KOPT-K1 (cell line): ENCODE data around the gene EIF4G1.

ENCODE experiments used
- H3K27ac ChIP-seq: fragments of 200-600 bp; sonication (generic); 2 replicates; pipeline ENCODE4 v1.5.1; 2016; ENCODE audit warnings: antibody characterized with exemption, mild to moderate bottlenecking, low read depth, low read length; ENCODE audit not compliant: poor library complexity, severe bottlenecking
- H3K36me3 ChIP-seq: fragments of 200-600 bp; sonication (generic); 2 replicates; pipeline ENCODE4 v1.5.1; 2017; ENCODE audit warnings: antibody characterized with exemption, mild to moderate bottlenecking, low read length, moderate library complexity; ENCODE audit not compliant: insufficient read depth
- H3K9me3 ChIP-seq: fragments of 200-600 bp; sonication (generic); 2 replicates; pipeline ENCODE4 v1.5.1; 2017; ENCODE audit warnings: antibody characterized with exemption, low read length, mild to moderate bottlenecking; ENCODE audit not compliant: insufficient read depth, poor library complexity, severe bottlenecking

Gene EIF4G1

DNA sequence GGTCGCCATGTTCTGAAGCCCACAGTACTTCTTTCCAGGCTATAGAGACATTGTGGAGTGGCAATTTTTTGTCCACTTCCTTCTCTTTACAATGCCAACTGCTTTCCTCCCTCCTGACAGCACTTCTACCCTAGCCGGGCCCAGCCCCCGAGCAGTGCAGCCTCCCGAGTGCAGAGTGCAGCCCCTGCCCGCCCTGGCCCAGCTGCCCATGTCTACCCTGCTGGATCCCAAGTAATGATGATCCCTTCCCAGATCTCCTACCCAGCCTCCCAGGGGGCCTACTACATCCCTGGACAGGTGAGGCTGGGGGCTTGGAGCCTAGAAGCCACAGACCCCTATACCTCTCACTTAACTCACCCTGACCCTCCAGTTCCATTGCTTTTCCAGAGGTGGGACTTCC, 2.8 kb downstream of the EIF4G1 start:
- Histone ChIP-seq H3K36me3 (peaks cover 62% of the 10 kb centered on the region), H3K9me3 (no peaks in the 10 kb centered on the region), H3K27ac (no peak overlapping the region)

DNA sequence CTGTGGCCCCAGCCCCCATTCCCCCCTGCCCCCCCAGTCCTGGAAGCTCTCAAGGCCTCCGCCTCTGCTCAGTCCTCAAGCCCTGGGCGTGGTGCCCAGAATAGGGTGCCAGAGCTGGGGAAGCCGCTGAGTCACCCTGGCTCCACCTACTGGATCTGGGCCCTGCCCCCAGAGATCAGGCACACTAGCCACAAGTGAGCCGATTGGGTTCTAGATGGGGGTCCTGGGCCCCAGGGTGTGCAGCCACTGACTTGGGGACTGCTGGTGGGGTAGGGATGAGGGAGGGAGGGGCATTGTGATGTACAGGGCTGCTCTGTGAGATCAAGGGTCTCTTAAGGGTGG, 5.7 kb downstream of the EIF4G1 start:
- peaks cover 91% of the 10 kb centered on the region for H3K36me3 ChIP-seq
- H3K27ac ChIP-seq = no peak overlapping the region
- H3K9me3 ChIP-seq = no peaks in the 10 kb centered on the region

DNA sequence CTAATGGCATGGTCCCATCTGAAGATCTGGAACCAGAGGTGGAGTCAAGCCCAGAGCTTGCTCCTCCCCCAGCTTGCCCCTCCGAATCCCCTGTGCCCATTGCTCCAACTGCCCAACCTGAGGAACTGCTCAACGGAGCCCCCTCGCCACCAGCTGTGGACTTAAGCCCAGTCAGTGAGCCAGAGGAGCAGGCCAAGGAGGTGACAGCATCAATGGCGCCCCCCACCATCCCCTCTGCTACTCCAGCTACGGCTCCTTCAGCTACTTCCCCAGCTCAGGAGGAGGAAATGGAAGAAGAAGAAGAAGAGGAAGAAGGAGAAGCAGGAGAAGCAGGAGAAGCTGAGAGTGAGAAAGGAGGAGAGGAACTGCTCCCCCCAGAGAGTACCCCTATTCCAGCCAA, 7.3 kb downstream of the EIF4G1 start:
- Histone ChIP-seq H3K9me3 (no peaks in the 10 kb centered on the region), H3K27ac (no peak overlapping the region), H3K36me3 (peaks cover 99% of the 10 kb centered on the region)

DNA sequence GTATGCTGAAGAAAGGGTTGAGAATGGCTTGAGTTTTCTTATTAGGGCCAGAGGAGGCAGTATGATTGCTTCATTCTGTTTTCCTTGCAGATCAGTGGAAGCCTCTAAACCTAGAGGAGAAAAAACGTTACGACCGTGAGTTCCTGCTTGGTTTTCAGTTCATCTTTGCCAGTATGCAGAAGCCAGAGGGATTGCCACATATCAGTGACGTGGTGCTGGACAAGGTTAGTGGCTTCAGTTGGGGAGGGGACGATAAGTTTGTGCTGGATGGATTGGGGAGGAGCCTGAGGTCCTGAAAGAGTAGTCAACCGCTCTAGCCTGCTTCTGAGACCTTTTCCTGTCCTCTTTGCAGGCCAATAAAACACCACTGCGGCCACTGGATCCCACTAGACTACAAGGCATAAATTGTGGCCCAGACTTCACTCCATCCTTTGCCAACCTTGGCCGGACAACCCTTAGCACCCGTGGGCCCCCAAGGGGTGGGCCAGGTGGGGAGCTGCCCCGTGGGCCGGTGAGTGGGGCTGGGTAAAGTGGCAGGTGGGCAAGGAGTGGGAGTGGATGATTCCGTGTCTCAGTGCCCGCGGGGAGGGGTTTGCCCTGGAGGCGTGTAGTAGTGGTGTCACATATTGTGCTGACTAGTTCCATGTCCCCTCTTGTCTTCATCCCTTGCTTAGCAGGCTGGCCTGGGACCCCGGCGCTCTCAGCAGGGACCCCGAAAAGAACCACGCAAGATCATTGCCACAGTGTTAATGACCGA, 8.5 kb downstream of the EIF4G1 start:
- Histone ChIP-seq H3K27ac (no peak overlapping the region), H3K9me3 (no peaks in the 10 kb centered on the region), H3K36me3 (peaks cover 99% of the 10 kb centered on the region)

DNA sequence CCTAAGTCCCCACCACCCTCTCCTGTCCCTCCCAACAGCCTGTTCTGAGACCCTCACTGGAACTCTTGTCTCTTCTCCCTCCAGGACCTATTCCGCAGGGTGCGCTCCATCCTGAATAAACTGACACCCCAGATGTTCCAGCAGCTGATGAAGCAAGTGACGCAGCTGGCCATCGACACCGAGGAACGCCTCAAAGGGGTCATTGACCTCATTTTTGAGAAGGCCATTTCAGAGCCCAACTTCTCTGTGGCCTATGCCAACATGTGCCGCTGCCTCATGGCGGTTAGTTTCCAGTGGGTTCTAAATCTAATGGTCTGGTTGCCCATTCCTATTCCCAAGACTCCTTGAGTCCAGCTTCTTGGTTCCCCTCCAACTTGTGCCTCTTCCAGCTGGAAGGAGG, 9.3 kb downstream of the EIF4G1 start:
- Histone ChIP-seq H3K36me3 (peaks cover 99% of the 10 kb centered on the region), H3K9me3 (no peaks in the 10 kb centered on the region), H3K27ac (no peak overlapping the region)

DNA sequence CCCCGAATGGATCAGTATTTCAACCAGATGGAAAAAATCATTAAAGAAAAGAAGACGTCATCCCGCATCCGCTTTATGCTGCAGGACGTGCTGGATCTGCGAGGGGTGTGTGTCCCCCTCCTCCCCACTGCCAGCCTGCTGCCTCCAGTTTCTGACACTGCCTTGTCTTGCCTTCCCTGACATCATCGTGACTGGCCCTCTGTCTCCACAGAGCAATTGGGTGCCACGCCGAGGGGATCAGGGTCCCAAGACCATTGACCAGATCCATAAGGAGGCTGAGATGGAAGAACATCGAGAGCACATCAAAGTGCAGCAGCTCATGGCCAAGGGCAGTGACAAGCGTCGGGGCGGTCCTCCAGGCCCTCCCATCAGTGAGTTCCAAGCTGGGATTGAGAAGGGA, 10.9 kb downstream of the EIF4G1 start:
- Histone ChIP-seq H3K27ac (no peak overlapping the region), H3K9me3 (no peaks in the 10 kb centered on the region), H3K36me3 (peaks cover 100% of the 10 kb centered on the region)

DNA sequence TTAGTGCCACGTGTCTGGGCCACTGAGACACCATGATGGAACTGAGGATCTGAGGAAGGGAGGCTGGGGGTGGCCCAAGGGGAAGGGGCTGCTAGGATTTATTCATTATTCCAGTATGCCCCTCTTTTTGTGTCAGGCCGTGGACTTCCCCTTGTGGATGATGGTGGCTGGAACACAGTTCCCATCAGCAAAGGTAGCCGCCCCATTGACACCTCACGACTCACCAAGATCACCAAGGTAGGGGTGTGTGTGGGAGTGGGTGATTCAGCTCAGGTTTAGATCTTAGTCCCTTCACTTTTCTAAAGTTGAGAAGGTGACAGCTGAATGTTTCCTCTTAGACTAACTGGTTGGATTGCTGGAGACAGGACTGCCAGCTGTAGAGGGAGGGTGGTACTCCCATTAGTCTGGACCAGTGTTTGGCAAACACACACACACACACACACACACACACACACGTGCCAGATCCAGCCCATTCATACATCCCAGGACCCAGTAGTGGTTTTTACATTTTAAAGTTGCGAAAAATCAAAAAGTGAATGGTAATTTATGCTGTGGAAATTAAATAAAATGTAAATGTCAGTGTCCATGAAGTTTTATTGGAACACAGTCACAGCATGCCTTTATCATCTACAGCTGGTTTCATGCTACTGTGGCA, 11.4 kb downstream of the EIF4G1 start:
- Histone ChIP-seq H3K36me3 (peaks cover 100% of the 10 kb centered on the region), H3K9me3 (no peaks in the 10 kb centered on the region), H3K27ac (no peak overlapping the region)

DNA sequence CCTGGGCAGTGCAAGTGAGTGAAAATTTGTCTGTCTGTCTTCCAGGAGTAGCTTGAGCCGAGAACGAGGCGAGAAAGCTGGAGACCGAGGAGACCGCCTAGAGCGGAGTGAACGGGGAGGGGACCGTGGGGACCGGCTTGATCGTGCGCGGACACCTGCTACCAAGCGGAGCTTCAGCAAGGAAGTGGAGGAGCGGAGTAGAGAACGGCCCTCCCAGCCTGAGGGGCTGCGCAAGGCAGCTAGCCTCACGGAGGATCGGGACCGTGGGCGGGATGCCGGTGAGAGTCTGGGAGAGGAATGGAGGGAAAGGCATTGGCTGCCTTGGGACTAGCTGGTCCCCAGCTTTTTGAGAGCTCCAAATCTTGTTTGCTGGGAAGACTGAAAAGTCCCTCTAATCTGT, 12.8 kb downstream of the EIF4G1 start:
- peaks cover 100% of the 10 kb centered on the region for H3K36me3 ChIP-seq
- no peak overlapping the region for H3K27ac ChIP-seq
- H3K9me3 ChIP-seq = no peaks in the 10 kb centered on the region

DNA sequence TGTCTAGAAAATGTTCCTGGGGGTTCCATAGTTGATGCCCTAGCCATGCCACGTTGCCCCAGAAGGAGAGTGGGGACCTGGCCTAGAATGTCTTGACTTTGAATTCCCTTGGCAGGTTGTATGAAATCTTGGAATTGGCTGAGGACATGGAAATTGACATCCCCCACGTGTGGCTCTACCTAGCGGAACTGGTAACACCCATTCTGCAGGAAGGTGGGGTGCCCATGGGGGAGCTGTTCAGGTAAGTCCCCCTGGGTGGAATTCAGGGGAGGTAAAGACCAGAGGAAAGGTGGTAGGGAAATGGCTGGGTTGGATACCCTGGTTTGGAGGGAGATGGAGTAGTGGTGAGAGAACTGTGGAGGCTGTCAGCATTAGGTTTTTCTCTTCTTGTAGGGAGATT, 14.1 kb downstream of the EIF4G1 start:
- peaks cover 100% of the 10 kb centered on the region for H3K36me3 ChIP-seq
- no peak overlapping the region for H3K27ac ChIP-seq

DNA sequence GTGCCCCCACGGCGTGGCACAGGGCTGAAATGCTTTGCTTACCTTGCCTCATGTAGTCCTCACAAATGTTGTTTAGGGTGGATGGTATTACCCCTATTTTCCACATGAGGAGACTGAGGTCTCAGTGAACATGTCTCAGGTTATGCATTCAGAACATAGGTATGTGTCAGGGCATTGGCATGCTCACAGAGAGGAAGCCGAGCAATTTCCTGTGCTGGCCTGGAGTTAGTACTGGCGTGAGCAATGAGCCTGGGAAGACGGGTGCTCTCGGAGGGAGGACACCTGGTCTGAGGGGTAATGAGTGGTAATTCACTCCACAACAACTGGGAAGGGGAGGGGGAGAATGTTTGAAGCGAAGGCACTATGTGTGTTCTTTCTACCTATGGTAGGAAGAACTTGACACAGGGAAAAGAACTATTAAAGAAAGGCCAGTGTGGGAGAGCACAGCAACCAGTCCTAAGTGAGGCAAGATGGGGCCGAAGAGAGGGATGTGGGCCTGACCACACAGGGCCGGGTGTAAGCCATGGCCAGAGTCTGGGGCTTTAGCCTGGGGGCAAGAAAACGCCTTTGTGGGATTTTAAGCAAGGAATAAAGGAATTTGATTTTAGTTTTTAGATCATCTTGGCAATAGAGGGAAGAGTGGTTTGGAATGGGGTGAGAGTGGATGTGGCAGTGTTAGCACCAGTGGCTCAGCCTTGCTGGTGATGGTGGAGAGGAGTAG, 18.1 kb downstream of the EIF4G1 start:
- Histone ChIP-seq H3K27ac (no peak overlapping the region), H3K9me3 (no peaks in the 10 kb centered on the region), H3K36me3 (peaks cover 82% of the 10 kb centered on the region)

More for the DNA sequence above, 14.1 kb downstream of the EIF4G1 start:
- no peaks in the 10 kb centered on the region for H3K9me3 ChIP-seq

DNA sequence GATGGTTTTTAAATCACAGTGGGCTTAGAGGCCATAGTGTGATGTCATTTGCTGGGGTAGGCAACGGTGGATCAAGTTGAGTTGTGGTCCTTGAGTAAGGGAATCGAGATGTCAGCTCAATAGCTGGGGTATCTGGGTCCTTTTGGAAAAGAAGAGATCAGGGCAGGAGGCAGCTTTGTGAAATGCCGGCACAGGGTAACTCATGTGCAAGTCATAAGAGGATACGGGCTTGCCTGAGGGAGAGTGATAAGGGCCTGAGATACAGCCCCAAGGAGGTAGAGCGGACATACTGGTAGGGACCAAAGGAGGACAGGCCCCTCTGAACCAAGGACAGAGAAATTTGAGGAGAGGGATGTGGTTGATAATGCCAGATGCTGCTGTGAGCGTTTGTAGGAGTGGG, 18.8 kb downstream of the EIF4G1 start:
- Histone ChIP-seq H3K9me3 (no peaks in the 10 kb centered on the region), H3K27ac (no peak overlapping the region), H3K36me3 (peaks cover 75% of the 10 kb centered on the region)

DNA sequence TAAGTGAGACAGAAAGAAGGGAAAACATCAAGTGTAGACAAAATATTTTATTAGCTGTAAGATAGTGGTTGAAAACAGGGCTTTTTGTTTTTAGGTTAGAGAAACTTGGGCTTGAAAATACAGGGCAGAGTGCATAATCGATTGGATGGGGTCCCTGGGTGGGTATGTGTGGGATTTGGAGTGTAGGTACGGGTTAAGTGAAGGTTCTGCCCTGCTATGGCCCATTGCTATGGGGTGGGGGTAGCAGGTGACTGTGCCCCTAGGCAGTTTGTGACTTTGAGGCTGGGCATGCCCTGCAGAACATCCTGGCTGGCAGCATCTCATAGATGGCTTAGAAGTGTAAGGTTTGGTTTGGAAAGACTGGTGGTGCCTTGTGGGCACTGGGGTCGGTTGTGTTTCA, 19.3 kb downstream of the EIF4G1 start:
- no peak overlapping the region for H3K27ac ChIP-seq
- no peaks in the 10 kb centered on the region for H3K9me3 ChIP-seq
- peaks cover 70% of the 10 kb centered on the region for H3K36me3 ChIP-seq

DNA sequence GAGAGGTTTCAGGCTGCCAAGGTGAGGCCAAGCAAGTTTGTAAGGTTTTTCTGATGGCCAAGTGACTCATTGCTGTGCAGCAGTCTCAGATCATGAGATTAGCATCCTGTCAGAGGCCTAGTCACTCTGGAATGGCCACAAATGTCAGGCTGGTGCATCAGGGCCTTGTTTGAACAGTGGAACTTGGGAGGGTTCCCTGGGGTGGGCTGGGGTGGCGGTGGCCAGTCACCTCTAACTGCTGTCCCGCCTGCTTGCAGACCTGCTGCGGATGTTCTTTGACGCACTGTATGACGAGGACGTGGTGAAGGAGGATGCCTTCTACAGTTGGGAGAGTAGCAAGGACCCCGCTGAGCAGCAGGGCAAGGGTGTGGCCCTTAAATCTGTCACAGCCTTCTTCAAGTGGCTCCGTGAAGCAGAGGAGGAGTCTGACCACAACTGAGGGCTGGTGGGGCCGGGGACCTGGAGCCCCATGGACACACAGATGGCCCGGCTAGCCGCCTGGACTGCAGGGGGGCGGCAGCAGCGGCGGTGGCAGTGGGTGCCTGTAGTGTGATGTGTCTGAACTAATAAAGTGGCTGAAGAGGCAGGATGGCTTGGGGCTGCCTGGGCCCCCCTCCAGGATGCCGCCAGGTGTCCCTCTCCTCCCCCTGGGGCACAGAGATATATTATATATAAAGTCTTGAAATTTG, 20.2 kb downstream of the EIF4G1 start:
- H3K36me3 ChIP-seq = peaks cover 61% of the 10 kb centered on the region
- no peak overlapping the region for H3K27ac ChIP-seq
- H3K9me3 ChIP-seq = no peaks in the 10 kb centered on the region

DNA sequence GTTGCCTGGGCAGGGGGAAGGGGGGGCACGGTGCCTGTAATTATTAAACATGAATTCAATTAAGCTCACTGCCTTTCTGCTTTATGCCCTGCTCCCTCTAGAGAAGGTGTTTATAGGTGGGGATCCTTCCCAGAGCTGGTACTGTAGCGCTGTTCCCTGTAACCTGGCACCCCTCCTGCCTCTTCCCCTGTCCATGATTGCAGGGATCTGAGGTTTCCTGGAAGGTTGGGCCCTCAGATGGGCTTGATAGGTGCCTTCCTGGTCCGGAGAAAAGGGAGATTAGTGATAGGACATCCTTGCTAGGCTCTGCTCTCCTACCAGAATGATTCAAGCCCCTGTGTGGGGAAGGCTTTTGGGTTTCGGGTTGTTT, 20.9 kb downstream of the EIF4G1 start:
- Histone ChIP-seq H3K36me3 (peaks cover 54% of the 10 kb centered on the region), H3K9me3 (no peaks in the 10 kb centered on the region), H3K27ac (peak overlapping the region; percentile 35)
